NK-92 treated with Interleukin-12 subunit alpha and Interleukin-12 subunit beta, amount 100 ng/mL, for 24 hours (cell line): ENCODE data around the gene ARHGAP15.

ENCODE experiments used
- DNase-seq: peaks from one replicate; lab custom pipeline; 2025; lab: John Stamatoyannopoulos, UW

The ARHGAP15 gene

DNA sequence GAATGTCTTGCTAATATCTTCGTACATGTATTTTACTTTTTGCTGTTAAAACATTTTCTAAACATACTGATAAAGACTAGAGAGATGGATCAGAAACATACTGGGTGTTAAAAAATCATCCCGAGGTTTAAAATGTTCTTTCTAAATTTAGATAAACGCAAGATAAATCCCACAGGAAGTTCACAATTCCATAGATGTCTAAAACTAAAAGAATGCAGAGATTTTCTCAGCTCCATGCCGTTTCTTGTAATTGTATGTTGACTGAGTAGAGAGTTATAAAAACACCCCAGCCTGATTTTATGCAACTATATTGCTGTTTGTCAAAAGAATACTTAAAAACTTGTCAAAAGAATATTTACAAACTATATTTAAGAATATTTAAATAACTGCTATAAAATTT lies 455.7 kb downstream of the ARHGAP15 start:
- DNase-seq: no peak

DNA sequence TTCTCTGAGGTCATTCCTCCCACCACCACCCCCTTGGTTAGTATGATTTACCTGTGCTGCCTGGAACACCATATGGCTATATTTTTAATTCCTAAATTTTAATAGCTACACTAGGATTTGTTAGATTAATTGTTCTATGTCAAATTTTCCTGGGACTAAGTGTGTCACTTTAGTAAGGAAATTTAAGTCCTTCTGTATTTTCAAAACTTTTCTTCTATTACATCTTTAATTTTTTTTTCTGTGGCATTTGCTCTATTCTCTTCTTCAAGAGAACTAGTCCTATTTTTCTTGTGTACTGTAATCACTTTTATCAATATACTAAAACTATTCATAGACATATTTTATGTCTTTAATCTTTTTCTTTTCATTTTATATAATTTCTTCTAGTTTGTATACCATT lies 456.9 kb downstream of the ARHGAP15 start:
- no peak for DNase-seq

DNA sequence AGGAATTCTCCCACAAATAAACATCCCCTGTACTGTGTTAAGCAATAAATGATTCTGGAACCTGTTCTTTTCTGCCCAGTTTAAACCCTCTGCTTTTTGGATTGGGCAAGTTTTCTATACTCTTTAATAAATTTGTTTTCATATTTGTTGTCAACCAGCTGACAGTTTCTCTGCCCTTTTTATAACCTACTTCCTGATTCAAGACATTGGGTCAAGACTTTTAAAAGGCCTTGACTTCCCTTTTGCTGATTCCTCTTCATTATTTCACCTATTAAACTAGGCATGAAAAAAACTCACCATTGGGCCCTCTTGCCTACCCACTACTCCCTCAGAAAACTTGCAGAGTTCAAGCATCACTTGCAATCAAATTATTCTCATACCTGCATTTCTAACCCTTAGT lies 459.5 kb downstream of the ARHGAP15 start:
- DNase-seq: no peak

DNA sequence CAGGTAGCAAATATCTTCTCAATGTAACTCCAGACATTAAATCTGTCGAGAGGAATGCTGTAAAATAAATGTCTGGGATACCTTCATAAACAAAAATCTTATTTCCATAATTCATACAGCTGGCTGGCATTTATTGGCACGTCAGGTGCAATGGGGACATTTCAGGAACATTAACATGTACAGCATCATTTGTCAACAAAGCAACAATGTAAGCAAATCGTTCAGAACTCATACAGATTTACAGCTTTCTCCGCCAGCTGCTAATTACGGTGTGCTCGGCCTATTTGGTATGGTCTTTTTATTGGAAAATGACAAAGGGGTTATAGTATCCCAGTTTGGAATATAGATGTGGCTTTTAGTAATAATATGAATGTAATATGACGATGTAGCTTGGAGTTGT lies 464.9 kb downstream of the ARHGAP15 start:
- no peak for DNase-seq

DNA sequence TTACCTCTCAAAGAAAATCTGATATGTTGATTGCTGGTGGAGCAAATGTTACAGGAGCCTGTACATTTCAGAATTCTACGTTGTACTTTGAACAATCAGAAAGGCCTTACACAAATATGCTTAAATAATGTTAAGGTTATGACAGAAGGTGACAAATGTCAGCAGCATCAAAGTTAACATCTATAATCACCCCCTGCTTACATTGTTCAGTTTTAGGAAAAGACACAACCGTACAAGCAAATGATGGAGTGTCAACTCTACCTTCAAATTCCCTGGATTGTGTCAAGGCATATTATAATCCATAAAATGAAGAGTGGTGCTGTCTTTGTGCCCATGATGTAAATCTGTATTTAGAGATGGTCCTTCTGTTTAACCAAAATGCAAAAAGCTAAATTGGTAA lies 465.5 kb downstream of the ARHGAP15 start:
- DNase-seq: no peak

DNA sequence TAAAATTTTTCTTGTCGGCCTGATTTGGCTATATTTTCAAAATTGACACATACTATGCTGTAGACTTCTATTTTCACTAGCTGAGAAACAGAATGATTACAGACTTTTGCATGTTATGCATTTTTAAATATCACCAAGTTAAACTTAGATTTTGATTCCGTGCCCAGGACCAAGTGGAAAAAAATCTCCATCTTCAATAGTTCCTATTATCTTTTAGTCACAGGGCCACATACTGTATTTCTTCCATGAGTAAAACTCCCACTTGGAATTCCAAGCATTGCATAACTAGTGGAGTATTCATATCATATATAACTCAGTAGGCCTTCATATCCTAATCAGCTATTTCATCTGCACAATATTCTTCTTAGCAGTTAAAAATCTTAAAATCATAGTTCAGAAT lies 470.9 kb downstream of the ARHGAP15 start:
- DNase-seq: no peak

DNA sequence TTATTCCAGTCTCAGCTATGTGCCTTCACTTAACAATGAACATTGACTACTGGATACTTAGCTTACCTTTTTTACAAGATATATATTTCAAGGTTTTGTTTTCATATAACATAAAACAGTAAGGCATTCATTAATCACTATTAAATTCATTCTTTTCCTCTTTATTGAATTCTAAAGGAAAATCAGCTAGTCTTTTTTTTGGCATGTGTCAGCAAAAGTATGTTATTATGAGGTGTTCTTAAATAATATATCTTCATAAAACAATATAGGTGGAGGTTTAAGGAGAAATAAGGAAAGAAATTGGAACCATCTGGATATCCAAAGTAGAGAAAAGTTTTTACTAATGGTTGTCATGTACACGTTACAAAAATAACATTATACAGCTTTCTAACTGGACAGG lies 472.6 kb downstream of the ARHGAP15 start:
- DNase-seq: no peak

DNA sequence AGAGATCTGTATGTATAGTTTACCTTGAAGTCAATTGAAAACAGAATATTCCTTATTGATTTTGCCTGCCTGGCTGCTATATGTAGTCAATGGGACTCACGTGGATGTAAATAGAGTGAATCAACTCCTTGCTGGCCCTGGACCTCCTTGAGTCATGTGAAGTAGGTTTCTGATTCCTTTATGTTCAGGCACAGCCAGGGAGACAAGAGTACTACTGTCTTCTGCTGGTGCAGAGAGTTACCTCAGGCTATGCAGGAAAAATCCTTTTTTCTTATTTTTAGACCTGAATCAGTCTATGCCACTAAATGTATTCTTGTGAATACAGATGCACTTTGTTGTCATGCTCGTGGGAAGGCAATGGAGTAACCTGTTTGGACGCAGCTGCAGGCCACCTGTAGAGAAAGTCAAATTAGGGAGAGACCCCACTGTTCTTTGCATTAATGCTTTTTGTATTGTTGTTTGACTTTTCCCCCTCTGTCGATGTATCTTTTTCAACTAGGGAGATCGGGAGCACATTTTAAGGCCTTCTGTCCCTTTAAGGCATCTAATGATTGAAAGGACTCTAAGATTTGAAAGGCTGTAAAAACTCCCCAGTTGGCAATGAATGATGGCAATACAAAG lies 473.9 kb downstream of the ARHGAP15 start:
- no peak for DNase-seq

DNA sequence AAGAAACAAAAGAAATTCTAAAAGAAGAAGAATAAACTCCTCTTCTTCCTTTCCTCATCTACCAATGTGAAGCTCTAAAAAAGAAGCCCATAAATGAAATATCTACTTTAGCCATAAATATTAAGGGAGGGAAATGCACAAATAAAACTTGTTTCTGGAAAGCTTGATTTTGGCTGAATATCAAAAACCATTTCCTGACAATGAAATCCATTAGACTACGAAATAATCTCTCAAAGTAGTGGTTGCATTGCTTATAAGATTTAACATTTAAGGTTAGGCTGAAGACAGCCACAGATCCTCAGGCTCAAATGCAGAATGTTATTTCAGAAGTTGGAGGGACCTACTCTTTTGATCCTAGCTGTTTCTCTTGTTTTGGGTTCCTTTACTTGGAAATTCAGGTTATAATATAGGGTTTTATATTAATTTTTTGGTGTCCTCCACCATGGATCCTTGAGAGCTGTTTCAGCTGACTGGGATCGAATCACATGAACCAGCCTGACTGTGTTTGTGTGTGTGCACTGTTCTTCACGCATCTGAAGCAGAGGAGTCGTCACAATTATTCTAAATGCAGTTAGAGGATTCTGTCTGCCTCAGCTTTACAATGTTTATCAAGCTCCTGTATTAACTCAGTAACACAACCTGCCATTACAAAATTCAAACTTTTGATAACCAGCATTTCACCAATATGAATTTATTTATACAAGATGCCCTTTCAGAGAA lies 474.8 kb downstream of the ARHGAP15 start:
- DNase-seq: no peak

DNA sequence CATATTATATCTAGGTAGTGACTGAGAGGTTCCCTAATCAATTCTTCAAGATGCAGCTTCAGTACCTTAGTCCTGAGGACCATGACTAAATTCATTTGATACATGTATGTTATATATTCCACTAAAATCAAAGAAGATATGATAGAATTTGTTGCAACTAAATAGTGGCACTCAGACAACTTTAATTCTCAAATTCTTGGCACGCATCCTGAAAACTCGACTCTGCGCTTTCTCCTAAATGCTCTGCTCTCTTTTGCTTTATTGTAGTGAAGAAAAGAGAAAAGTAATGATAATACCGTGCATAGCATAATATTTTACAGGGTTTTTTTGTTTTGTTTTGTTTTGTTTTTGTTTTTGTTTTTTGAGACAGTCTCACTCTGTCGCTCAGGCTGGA lies 475.3 kb downstream of the ARHGAP15 start:
- no peak for DNase-seq

DNA sequence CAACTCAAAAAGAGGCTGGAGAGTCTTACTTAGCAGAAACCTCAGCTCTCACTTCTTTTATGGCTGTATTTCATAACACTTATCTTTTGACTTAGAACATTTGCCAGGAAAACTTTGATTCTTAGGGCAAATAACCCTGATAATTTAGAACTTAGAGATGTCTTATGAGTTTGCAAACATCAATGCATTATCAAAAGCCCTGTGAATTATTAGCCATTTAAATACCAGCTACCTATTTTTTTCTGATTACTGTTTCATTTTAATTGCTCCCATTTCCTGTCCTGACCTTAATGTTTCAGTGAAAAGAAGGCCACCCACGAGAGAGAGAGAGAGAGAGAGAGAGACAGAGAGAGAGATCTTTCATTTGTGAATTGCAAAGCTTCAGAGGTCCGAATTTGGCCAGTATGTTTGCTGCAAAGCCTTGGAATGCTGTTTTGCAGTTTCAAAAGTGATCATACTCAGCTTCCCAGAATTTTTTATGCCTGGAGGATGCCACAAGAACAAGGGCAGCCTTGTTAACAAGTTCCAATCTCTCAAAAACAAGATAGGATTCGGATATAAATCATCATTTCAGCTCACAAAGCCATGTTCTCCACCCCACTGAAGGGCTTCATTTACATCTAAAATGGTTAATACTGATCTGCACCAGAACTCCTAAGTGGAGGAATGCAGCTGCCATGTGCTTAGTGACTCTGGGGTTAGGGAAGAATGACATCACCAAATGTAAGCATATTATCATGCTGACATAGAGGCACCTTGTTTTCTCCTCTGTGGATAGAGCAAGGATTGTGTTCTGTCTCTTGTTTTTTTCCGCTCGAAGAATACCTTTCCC lies 478.2 kb downstream of the ARHGAP15 start:
- no peak for DNase-seq

DNA sequence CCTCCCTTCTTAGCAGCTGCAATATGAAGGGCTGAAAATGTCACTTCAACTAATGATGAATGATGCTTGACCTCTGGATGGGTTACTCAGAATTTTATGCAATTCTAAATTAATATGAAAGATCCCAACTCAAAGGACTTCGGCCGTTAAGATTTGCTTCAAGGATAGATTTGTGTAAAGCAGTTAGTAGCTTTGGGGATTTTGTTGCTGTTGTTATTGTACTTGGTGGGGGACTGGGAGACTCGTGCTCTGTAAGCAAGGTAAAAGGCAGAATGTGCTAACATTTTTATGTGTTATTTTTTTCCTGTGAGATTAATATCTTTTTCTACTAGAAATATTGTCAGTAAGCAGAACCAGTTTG lies 478.8 kb downstream of the ARHGAP15 start:
- no peak for DNase-seq

DNA sequence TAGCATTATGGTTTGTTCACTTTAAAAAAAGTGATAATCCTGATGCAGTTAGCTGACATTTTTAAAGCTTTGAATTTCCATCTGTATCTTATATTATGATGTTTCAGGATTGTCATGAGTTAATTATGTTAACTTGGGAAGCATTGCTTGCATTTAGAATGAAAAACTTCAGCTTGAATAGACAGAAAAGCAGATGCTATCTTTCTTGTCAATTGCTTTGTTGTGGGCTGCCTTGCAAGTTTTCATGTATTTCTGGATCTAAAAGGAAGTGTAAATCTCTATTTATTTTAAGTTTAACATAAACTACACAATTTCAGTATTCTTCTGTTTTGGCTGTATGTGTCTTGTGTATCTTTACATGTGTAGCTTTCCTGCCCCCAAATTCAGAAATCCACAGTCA lies 479.5 kb downstream of the ARHGAP15 start:
- no peak for DNase-seq

DNA sequence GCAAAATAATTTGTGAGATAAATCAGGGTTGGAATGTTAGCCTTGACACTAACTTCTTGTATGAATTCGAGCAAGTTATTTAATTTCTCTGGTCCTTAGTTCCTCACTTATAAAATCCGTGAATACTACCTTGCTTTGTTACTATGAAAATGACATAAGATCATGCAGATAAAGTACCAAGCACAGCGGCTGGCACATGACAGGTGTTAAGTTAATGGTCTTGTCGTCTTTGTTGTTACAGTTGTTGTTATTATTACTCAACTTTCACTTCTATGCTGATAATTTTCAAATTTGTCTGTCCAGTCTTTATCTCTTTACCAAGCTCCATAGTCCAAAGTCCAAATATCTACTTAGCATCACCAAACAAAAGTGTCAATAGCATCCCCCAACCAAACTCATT lies 482.1 kb downstream of the ARHGAP15 start:
- DNase-seq: no peak

DNA sequence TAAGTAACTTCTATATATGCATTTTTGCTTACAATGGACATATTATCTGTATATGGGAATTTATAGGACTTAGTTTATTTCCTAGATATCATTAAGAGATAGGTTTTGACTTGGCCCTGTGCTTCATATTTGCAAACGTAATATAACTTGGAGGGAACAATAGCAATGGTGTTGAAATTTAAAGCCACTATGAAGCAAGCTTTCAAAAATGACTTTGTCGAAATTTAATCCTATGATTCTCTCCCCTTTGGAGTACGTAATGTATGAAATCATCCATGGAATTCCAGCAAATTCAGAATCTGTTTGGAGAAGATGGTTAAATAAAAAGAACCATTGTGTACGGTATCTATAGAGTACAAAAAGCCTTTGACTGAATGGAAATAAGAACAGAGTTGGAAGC lies 486.3 kb downstream of the ARHGAP15 start:
- no peak for DNase-seq

DNA sequence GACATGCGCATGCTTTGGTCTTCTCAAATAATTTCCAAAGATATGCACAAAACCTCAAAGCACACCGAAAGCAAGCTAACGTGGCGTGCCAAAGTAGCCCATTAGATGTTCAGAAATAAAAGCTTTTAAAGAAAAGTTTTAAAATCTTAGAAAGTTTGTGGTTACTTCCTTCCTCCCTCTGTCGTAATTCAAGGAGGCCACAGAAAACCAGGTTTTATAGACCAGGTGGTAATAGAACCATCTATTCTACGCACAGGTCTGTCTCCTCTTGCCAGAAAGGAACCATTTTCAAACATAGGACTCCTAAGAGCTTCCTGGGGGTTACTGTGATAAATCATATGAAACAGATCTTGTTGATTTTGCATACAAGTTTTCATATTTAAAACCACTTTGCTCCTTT lies 487.2 kb downstream of the ARHGAP15 start:
- no peak for DNase-seq

DNA sequence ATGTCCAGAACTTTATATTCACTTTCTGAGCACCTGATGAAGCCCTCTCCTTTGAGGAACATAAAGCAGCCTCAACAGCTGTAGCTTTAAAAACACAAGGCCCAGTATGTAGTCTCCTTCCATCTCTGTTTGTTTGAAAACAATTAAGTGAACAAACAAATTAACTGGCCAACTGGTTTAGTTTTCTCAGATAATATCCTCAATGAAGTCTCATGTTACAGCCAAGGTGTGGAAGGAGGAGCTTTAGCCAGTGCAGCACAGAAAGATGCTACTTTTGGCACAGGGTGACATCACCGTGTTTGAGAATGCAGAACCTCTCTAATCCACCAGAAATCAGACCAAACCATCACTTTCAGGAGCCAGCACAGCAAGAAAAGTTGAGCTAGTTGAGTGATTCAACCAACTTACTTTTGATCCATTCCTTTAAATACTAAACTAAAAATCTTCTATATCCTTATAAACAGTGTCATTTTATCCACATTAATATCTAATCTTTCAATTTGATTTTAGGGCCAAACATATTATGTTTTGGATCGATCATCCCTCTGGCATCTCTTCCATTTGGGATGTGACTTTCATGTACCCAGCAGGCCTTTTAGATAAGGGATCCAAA lies 488.7 kb downstream of the ARHGAP15 start:
- no peak for DNase-seq

DNA sequence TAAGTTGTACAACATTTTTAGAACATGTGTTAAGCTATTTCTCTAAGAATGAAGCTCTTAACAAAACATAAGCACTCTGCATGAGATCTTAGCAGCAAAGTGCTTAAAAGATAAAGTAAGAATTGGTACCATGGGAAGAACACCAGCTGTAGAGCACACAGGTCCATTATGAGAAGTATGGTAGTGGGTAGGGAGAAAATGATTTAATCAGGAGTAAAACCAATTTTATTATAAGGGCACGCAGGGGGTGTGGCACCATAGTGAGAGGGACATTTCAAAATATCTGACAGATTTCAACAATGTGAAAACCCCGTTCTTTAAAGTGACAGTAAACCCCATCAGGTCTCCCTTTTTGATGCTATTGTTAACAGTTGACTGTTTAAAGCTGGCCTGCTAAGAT lies 492.9 kb downstream of the ARHGAP15 start:
- DNase-seq: no peak

DNA sequence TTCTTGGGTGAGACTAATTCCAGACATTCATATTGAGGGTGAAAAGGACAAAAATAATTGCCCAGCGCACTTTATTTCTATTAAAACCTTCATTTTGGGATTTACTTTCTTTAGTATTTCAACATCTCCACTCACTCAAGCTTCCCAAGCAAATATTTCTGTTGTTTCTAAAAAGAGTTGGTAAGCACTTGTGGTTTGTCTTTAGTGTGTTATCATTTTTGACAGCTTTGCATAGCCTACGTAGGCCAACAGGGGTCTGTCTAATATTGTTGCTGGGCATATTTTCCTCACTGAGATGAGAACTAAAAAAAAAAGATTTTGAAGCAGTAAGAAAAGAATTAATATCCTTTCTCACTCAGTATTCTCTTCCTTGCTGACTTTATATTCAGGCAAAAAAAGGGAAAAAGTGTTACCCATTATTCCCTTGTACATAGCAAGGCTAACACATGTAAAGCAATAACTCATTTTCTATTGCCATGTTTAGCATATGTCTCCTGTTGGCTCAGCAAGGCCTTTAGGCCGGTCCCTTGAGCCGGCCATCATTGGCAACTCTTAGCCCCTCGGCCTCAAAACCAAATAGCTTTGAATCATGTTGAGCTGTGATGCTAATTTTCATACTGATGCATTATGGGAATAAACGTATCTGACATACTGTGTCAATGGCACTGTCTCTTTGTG lies 494.2 kb downstream of the ARHGAP15 start:
- no peak for DNase-seq

DNA sequence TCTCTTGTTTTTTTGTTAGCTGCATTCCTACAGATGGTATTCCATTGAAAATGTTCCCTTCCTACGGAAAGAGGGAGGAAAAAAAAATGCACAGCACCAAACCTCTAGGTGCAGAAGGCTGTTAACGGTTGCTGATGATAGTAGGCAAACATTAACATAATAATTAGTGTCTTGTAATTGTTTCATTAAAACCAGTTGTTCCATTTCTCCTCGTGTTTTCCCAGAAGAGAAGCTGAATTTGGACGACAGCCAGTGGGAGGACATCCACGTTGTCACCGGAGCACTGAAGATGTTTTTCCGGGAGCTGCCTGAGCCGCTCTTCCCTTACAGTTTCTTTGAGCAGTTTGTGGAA lies 494.7 kb downstream of the ARHGAP15 start:
- DNase-seq: no peak

DNA sequence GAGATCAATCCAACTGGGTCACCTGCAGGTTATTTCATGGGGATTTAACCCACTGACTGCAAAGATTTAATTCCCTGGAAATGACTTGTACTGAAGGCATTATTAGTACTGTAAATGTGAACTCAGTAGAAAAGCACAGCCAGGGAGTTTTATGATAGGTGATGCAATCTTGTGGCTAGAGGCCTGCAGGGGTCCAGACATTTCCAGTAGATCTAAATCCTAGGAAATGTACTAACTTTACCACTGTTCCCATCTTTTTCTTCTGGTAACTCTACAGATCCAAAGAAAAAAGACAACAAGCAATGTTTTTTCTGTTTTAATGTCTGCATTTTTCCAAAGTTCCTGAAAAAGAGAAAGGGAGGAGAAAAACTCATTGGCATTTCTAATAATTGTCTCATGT lies 500.1 kb downstream of the ARHGAP15 start:
- DNase-seq: no peak

DNA sequence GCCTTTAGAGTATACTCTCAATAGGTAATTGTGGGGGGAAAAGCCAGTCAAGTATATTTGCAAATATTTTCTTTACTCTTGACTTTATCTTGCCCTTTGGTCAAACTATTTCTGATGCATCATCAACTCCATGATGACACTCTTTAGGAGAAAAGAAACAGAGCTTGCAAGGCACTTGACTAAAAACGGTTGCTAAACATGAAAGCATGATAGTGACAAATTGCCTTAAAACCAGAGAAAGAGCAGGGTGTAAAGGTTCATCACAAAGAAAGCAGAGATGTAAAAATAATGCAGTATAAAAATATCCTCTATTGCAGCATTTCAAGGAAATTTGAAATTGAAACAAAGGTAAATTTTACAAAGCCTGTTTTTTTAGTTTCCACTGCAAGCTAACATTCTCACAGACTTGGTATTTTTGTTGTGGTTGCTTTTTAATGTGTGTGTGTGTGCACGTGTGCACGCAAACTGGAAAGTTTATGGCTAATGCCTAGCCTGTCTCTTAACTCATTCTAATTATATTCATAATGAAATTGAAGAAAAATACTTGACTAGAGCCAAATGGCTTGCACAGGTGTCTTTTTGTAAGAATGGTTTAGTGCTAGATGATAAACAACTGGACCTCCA lies 503.6 kb downstream of the ARHGAP15 start:
- no peak for DNase-seq
